ENCODE data around the gene VAT1L.

The VAT1L gene

DNA sequence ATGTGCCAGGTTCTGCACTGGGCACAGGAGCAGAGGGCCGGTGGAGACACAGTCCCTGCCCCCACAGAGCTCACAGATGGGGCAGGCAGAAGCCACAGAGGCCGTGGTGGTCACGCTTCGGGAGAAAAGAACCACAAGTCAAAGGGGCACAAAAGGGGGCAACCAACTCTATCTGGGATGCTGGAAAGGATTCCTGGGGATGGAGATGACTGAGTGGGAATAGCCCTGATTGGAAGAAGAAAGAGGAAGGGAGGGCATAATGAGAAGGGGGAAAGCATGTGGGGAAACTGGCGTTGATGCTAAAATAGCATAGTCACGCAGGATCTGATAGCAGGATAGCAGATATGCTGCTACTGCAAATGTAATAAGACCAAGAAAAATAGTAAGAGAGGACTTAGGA lies 69.7 kb downstream of the VAT1L start:
- no peak for DNase-seq
- H3K4me3 Mint-ChIP-seq, result no peak overlapping the region
- no peaks in the 10 kb centered on the region for H3K36me3 Mint-ChIP-seq (ENCODE audit: low read depth)
- no peak overlapping the region for H3K27ac Mint-ChIP-seq
- no peaks in the 10 kb centered on the region for H3K27me3 Mint-ChIP-seq (ENCODE audit: low read depth, poor library complexity)
- TF ChIP-seq, protein P1, sequence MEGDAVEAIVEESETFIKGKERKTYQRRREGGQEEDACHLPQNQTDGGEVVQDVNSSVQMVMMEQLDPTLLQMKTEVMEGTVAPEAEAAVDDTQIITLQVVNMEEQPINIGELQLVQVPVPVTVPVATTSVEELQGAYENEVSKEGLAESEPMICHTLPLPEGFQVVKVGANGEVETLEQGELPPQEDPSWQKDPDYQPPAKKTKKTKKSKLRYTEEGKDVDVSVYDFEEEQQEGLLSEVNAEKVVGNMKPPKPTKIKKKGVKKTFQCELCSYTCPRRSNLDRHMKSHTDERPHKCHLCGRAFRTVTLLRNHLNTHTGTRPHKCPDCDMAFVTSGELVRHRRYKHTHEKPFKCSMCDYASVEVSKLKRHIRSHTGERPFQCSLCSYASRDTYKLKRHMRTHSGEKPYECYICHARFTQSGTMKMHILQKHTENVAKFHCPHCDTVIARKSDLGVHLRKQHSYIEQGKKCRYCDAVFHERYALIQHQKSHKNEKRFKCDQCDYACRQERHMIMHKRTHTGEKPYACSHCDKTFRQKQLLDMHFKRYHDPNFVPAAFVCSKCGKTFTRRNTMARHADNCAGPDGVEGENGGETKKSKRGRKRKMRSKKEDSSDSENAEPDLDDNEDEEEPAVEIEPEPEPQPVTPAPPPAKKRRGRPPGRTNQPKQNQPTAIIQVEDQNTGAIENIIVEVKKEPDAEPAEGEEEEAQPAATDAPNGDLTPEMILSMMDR (IDR thresholded peaks at IDR 0.05), result no peak
- peaks cover 36% of the 10 kb centered on the region for H3K4me1 Mint-ChIP-seq
- H3K9me3 Mint-ChIP-seq, result no peaks in the 10 kb centered on the region

DNA sequence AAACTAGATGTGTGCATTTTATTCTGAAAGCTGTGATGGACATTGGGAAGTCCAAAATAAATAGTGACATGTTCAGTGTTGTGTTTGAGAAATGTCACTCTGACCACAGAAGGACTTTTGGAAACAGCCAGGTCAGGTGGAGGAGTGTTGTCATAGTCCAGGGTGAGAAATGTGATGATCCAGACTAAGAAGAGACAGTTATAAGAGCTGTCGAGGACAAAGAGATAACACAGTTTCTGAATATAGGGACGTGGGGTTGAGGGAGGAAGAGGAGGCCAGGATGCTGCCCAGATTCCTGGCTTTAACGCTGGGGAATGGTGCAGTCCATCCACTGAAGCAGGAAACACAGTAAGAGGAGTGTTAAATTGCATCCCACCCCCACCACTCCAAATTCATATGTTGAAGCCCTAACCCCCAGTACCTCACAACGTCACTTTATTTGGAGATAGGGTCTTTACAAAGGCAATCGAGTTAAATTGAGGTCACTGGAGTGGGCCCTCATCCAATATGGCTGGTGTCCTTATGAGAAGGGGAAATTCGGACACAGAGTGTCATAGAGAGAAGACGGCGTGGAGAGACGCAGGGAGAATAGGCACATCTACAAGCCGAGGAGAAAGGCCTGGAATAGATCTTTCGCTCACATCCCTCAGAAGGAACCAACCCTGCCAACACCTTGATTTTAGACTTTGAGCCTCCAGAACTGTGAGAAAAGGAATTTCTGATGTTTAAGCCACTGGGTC lies 71.3 kb downstream of the VAT1L start:
- H3K27me3 Mint-ChIP-seq (ENCODE audit: low read depth, poor library complexity), result no peaks in the 10 kb centered on the region

DNA sequence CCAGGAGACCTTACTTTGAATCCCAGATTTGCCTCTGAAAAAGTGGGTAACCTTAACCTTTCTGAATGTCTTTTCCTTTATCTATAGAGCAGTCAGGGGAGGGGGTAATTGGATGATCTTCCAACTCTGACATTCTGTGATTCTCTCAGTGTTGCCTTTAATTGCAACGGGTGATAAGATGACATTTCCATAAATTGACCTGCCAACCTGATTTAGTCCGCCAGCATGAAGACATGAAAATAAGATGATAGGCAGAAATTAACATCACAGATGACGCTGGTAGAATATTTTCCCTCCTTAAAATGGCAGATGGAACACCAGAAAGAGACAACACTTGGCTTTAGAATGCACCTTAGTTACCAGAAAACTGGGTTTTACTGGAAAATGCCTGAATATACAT lies 72.6 kb downstream of the VAT1L start:
- TF ChIP-seq, protein P1 (IDR thresholded peaks at IDR 0.05), result no peak
- H3K4me3 Mint-ChIP-seq, result no peak overlapping the region
- H3K27me3 Mint-ChIP-seq (ENCODE audit: low read depth, poor library complexity), result no peaks in the 10 kb centered on the region
- no peaks in the 10 kb centered on the region for H3K9me3 Mint-ChIP-seq
- no peak overlapping the region for H3K27ac Mint-ChIP-seq
- H3K4me1 Mint-ChIP-seq, result peaks cover 28% of the 10 kb centered on the region
- no peak for DNase-seq
- H3K36me3 Mint-ChIP-seq (ENCODE audit: low read depth), result no peaks in the 10 kb centered on the region

More for the DNA sequence above, 71.3 kb downstream of the VAT1L start:
- peaks cover 22% of the 10 kb centered on the region for H3K4me1 Mint-ChIP-seq
- H3K27ac Mint-ChIP-seq, result no peak overlapping the region
- DNase-seq, result no peak
- H3K4me3 Mint-ChIP-seq, result no peak overlapping the region
- TF ChIP-seq, protein P1 (IDR thresholded peaks at IDR 0.05), result no peak
- H3K9me3 Mint-ChIP-seq, result no peaks in the 10 kb centered on the region
- no peaks in the 10 kb centered on the region for H3K36me3 Mint-ChIP-seq (ENCODE audit: low read depth)

DNA sequence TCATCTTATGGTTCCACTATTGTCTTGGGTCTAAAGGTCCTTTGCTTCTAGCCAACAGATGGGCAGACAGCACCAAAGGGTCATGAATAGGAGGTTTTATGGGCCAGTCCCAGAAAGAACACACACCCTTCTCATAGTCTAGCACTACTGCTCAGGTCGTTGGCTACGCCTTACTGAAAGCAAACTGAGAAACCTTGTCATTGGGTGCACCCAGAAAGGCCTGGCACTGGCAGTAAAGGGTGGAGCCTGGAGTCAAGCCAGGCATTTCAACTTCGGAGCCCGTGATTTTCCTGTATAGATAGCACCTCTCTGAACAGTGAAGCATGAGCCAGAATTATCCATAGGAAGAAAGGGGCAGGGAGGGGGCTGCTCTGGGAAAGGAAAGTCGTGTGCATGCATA lies 74.9 kb downstream of the VAT1L start:
- H3K27me3 Mint-ChIP-seq (ENCODE audit: low read depth, poor library complexity), result no peaks in the 10 kb centered on the region
- TF ChIP-seq, protein P1 (IDR thresholded peaks at IDR 0.05), result no peak
- no peak overlapping the region for H3K4me3 Mint-ChIP-seq
- no peaks in the 10 kb centered on the region for H3K9me3 Mint-ChIP-seq
- peaks cover 13% of the 10 kb centered on the region for H3K4me1 Mint-ChIP-seq
- no peak overlapping the region for H3K27ac Mint-ChIP-seq
- H3K36me3 Mint-ChIP-seq (ENCODE audit: low read depth), result no peaks in the 10 kb centered on the region
- DNase-seq, result no peak

DNA sequence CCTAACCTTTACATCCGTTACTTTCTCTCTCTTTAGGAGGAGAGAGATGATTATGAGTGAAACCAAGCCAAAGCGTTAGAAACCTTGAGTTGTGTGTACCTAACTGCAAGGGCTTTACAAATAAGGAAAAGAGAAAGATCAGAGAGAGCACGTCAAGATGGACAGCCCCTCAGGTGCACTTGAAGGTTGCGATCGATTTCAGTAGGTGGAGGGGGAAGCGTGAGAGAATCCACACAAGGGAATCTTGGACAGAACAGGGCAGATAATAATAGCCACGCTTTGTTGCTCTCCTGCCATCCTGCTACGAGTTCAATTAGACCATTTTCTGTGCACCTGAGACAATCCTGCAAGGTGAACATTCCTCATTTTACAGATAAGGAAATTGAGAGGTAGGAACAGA lies 78.4 kb downstream of the VAT1L start:
- Mint-ChIP-seq H3K9me3 (no peaks in the 10 kb centered on the region), H3K27ac (no peak overlapping the region), H3K36me3 (ENCODE audit: low read depth) (no peaks in the 10 kb centered on the region), H3K4me1 (peaks cover 35% of the 10 kb centered on the region), H3K27me3 (ENCODE audit: low read depth, poor library complexity) (peaks cover 4% of the 10 kb centered on the region), H3K4me3 (no peak overlapping the region)
- DNase-seq, result no peak
- TF ChIP-seq, protein P1 (IDR thresholded peaks at IDR 0.05), result no peak

DNA sequence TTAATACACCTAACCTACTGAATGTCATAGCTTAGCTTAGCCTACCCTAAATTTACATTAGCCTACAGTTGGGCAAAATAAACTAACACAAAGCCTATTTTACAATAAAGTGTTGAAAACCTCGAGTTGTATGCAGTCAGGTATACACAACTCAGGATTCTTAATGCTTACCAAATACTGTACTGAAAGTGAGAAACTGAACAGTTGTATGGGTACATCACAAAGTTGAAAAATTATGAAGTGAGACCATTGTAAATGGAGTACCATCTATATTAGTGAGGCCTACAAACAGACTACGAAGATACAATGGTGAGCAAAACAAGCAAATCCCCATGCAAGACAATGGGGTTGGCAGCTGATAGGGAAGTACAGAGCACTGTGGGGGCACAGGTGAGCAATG lies 79.7 kb downstream of the VAT1L start:
- H3K4me3 Mint-ChIP-seq, result no peak overlapping the region
- H3K27me3 Mint-ChIP-seq (ENCODE audit: low read depth, poor library complexity), result peaks cover 4% of the 10 kb centered on the region
- TF ChIP-seq, protein P1 (IDR thresholded peaks at IDR 0.05), result no peak
- DNase-seq, result no peak
- no peaks in the 10 kb centered on the region for H3K36me3 Mint-ChIP-seq (ENCODE audit: low read depth)
- no peak overlapping the region for H3K27ac Mint-ChIP-seq
- peaks cover 35% of the 10 kb centered on the region for H3K4me1 Mint-ChIP-seq
- no peaks in the 10 kb centered on the region for H3K9me3 Mint-ChIP-seq
